GM12878 (cell line): ENCODE results near the gene LRP5.

Experiments
- CEBPB ChIP-seq, 2 experiments: fragments of 150-350 bp in 1 of 2; IDR thresholded peaks; 2 replicates each; pipeline ENCODE4 v1.6.1; 2012 to 2014; ENCODE audit warnings: low read depth in 2 of 2, low read length in 2 of 2, borderline replicate concordance in 1 of 2, inconsistent platforms in 1 of 2
- KDM1A ChIP-seq: fragments of 200-600 bp; sonication (generic); IDR thresholded peaks from 2 replicates; pipeline ENCODE4 v1.6.1; 2016; ENCODE audit warnings: borderline replicate concordance
- SPI1 ChIP-seq: IDR thresholded peaks from 2 replicates; pipeline ENCODE4 v1.6.1; 2011; ENCODE audit warnings: low read depth, mild to moderate bottlenecking, low read length, moderate library complexity, borderline replicate concordance; ENCODE audit not compliant: insufficient read depth
- TF ChIP-seq, protein P1 (sequence below): IDR thresholded peaks from 2 replicates; pipeline ENCODE4 v1.6.1; 2012; ENCODE audit warnings: low read depth, low read length, improper control_type of control experiment
- TF ChIP-seq, protein P2 (sequence below), 3 experiments: IDR thresholded peaks in 2 of 3; conservative IDR thresholded peaks in 1 of 3; 2 replicates each; pipeline ENCODE4 v1.5.1; 2011; ENCODE audit warnings: low read depth in 3 of 3, low read length in 3 of 3, mild to moderate bottlenecking in 3 of 3, control low read depth in 2 of 3, moderate library complexity in 2 of 3, inconsistent platforms in 1 of 3, mixed read lengths in 1 of 3; ENCODE audit not compliant: control insufficient read depth in 2 of 3, insufficient read depth in 1 of 3; ENCODE audit errors: extremely low read depth in 1 of 3

DNA sequence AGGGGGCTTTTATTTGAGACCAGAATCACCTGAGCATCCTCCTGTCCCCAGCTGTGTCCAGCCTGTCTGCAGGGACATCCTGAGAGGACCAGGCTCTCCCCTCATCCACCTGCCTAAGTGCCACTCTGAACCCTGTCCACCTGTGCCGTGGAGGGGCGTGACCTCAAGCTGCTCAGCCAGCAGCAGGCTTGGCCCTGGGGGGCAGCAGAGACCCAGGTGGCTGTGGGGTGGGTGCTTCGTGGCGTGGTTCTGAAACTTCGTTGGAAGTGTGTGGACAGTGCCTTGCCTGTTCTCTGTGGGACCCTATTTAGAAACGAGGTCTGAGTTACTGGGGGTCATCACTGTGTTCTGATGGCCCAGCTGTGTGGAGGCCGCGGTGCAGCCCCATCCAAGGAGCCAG is 72.7 kb downstream of the LRP5 start:
- TF ChIP-seq KDM1A: no peak
- TF ChIP-seq, protein P1, sequence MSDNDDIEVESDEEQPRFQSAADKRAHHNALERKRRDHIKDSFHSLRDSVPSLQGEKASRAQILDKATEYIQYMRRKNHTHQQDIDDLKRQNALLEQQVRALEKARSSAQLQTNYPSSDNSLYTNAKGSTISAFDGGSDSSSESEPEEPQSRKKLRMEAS: no peak
- TF ChIP-seq, protein P2, sequence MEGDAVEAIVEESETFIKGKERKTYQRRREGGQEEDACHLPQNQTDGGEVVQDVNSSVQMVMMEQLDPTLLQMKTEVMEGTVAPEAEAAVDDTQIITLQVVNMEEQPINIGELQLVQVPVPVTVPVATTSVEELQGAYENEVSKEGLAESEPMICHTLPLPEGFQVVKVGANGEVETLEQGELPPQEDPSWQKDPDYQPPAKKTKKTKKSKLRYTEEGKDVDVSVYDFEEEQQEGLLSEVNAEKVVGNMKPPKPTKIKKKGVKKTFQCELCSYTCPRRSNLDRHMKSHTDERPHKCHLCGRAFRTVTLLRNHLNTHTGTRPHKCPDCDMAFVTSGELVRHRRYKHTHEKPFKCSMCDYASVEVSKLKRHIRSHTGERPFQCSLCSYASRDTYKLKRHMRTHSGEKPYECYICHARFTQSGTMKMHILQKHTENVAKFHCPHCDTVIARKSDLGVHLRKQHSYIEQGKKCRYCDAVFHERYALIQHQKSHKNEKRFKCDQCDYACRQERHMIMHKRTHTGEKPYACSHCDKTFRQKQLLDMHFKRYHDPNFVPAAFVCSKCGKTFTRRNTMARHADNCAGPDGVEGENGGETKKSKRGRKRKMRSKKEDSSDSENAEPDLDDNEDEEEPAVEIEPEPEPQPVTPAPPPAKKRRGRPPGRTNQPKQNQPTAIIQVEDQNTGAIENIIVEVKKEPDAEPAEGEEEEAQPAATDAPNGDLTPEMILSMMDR (IDR thresholded peaks at IDR 0.05 in 2 of 3, conservative IDR thresholded peaks at IDR 0.05 in 1 of 3; ENCODE audit: control insufficient read depth in 2 of 3, extremely low read depth in 1 of 3, insufficient read depth in 1 of 3, low read depth in 3 of 3, low read length in 3 of 3): no peak
- no peak for TF ChIP-seq CEBPB (IDR thresholded peaks at IDR 0.05; ENCODE audit: borderline replicate concordance in 1 of 2, low read depth in 2 of 2, low read length in 2 of 2)
- TF ChIP-seq SPI1: no peak
